ENCODE measurements around the gene TNPO3. TPM values are rescaled to one million over a fixed set of nuclear protein-coding genes. Genes with fewer than 3 reads are reported as not detected.

The TNPO3 gene
- total RNA-seq, 2 experiments from 2014 or later = 17.1 to 18.7 TPM

DNA sequence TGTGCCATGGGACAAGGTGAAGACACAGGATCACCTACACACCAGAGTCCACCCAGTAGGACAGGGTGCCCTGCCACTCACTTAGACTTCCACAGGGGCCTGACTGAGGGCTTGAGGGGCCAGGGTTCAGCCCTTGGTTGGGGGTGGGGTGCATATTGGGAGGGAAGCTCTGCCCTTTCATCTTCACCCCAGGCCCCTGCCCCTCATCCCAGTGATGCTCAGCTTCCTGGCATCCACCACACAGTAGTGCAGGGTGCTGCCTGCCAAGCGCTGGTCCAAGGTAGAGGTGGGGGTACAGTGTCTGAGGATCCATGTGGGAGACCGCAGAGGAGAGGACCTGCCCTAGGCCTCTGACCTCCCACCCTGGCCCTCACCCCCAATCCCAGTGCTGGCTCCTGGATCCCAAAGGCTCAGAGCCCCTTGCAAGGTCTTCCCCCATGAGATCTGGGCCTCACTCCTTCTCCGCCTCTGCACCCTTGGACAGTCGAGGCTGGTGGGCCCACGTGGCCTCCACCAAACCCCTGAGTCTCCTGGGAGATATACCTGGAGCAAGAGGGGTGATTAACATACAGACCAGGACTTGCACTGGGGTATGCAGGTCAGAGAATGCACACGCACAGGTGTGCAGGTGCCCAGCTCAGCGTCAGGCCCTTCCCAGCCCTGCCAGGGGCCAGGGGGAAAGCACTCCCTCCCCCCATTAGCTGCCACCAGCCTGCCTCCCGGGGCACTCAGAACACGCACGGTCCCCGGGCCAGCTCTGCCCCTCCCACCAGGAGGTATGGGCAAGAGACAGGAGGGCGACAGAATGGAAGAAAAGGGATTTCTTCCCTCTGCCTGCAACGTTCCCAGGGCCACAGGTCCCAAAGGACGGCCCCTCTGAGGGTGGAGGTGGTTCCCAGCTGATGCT lies 125.8 kb downstream of the TNPO3 start:
- ChIA-PET CTCF (no interaction called here), POLR2A (no interaction called here)
- DNase-seq (no peak), ATAC-seq (ENCODE audit: poor library complexity) (no peak)
- Histone ChIP-seq H3K27me3 (ENCODE audit: control insufficient read depth in 1 of 2, insufficient read depth in 2 of 2, low read length in 2 of 2) (peaks cover 0 to 3% of the 10 kb centered on the region in 2 experiments), H3K9me3 (ENCODE audit: control insufficient read depth in 1 of 2, insufficient read depth in 1 of 2, low read length in 2 of 2) (peaks cover 0 to 4% of the 10 kb centered on the region in 2 experiments), H3K4me3 (ENCODE audit: low read length) (no peak overlapping the region), H3K27ac (ENCODE audit: low read depth in 1 of 2, low read length in 2 of 2) (no peak overlapping the region), H3K36me3 (ENCODE audit: insufficient read depth, low read length) (no peaks in the 10 kb centered on the region), H3K4me1 (ENCODE audit: insufficient read depth, low read length) (peaks cover 22% of the 10 kb centered on the region)
- intact Hi-C loops (cut with DNase I, micrococcal nuclease) = no loop called here
- peaks cover 3% of the 10 kb centered on the region for H3K27me3 Mint-ChIP-seq
- TF ChIP-seq, protein P1, sequence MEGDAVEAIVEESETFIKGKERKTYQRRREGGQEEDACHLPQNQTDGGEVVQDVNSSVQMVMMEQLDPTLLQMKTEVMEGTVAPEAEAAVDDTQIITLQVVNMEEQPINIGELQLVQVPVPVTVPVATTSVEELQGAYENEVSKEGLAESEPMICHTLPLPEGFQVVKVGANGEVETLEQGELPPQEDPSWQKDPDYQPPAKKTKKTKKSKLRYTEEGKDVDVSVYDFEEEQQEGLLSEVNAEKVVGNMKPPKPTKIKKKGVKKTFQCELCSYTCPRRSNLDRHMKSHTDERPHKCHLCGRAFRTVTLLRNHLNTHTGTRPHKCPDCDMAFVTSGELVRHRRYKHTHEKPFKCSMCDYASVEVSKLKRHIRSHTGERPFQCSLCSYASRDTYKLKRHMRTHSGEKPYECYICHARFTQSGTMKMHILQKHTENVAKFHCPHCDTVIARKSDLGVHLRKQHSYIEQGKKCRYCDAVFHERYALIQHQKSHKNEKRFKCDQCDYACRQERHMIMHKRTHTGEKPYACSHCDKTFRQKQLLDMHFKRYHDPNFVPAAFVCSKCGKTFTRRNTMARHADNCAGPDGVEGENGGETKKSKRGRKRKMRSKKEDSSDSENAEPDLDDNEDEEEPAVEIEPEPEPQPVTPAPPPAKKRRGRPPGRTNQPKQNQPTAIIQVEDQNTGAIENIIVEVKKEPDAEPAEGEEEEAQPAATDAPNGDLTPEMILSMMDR (IDR thresholded peaks at IDR 0.05) = no peak
- H3K4me1 Mint-ChIP-seq (ENCODE audit: low read depth) = peaks cover 10% of the 10 kb centered on the region
- H3K36me3 Mint-ChIP-seq (ENCODE audit: low read depth) = no peaks in the 10 kb centered on the region
- no peak overlapping the region for H3K27ac Mint-ChIP-seq
- H3K4me3 Mint-ChIP-seq = no peak overlapping the region
- no peaks in the 10 kb centered on the region for H3K9me3 Mint-ChIP-seq

DNA sequence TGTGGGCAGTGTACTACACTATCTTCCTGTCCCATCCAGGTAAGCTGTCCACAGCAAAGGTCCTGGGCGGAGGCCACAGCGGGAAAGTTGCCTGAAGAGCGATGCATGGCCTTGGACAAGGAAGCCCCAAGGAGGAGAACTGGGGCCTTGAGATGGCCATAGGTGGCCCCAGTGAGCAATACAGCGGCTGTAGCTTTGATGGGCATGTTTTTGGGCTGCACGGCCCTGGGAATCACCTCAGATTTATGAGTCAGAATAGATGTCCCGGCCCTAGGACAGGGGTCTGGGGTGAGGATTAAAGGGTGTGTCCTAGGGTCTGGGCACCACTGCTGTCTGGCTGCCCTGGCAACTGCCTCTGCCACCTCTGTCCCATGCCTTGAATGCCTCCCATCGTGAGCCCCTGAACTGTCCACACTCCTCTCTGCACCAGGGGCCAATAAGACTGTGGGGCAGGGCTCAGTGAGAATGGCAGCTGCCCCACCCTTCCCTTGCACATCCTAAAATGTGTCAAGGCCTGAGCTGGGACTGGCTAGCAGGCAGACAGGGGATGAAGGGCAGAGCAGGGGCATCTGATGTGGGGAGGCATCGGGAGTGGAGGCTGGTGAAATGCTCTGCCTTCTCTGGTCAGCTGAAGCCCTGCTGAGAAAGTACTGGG lies 126.6 kb downstream of the TNPO3 start:
- H3K9me3 ChIP-seq (ENCODE audit: control insufficient read depth in 1 of 2, insufficient read depth in 1 of 2, low read length in 2 of 2) = peaks cover 0 to 4% of the 10 kb centered on the region in 2 experiments
- H3K36me3 ChIP-seq (ENCODE audit: insufficient read depth, low read length) = no peaks in the 10 kb centered on the region
- ATAC-seq (ENCODE audit: poor library complexity) = no peak
- POLR2A ChIA-PET = no interaction called here
- peaks cover 0 to 3% of the 10 kb centered on the region in 2 experiments for H3K27me3 ChIP-seq (ENCODE audit: control insufficient read depth in 1 of 2, insufficient read depth in 2 of 2, low read length in 2 of 2)
- H3K27ac ChIP-seq (ENCODE audit: low read depth in 1 of 2, low read length in 2 of 2) = no peak overlapping the region
- H3K4me3 ChIP-seq (ENCODE audit: low read length) = no peak overlapping the region
- intact Hi-C loops (cut with DNase I, micrococcal nuclease) = no loop called here
- CTCF ChIA-PET = no interaction called here
- no peak for DNase-seq
- Mint-ChIP-seq H3K4me1 (ENCODE audit: low read depth) (peaks cover 6% of the 10 kb centered on the region), H3K4me3 (no peak overlapping the region), H3K27me3 (peaks cover 4% of the 10 kb centered on the region), H3K9me3 (no peaks in the 10 kb centered on the region), H3K36me3 (ENCODE audit: low read depth) (no peaks in the 10 kb centered on the region), H3K27ac (no peak overlapping the region)
- H3K4me1 ChIP-seq (ENCODE audit: insufficient read depth, low read length) = peaks cover 14% of the 10 kb centered on the region
- TF ChIP-seq, protein P1 (IDR thresholded peaks at IDR 0.05) = no peak

DNA sequence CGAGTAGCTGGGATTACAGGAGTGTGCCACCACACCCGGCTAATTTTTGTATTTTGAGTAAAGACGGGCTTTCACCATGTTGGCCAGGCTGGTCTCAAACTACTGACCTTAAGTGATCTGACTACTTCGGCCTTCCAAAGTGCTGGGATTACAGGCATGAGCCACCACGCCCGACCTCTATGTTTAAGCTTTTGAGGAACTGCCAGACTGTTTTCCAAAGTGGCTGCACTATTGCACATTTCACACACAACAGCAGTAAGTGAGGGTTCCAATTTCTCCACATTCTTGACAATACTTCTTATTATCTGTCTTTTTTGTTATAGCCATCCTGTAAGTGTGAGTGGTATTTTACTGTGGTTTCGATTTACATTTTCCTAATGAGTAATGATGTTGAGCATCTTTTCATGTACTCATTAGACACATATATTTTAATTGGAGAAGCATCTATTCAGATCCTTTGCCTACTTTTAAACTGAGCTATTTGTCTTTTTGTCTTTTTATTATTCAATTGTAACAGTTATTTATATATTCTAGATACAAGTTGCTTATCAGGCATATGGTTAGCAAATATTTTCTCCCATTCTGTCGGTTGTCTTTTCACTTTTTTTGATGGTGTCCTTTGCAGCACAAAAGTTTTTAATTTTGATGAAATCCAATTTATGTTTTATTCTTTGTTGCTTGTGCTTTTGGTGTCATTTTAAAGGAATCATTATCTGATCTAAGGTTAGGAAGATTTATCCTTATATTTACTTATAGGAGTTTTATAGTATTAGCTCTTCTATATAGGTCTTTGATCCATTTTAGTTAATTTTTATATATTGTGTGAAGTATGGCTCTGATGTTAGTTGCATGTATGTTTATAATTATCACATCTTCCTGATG lies 130.0 kb downstream of the TNPO3 start:
- TF ChIP-seq, protein P1 (IDR thresholded peaks at IDR 0.05) = no peak
- Mint-ChIP-seq H3K9me3 (no peaks in the 10 kb centered on the region), H3K27ac (no peak overlapping the region), H3K27me3 (peaks cover 8% of the 10 kb centered on the region), H3K4me3 (no peak overlapping the region), H3K4me1 (ENCODE audit: low read depth) (no peaks in the 10 kb centered on the region), H3K36me3 (ENCODE audit: low read depth) (no peaks in the 10 kb centered on the region)
- POLR2A ChIA-PET = no interaction called here
- H3K9me3 ChIP-seq (ENCODE audit: control insufficient read depth in 1 of 2, insufficient read depth in 1 of 2, low read length in 2 of 2) = peaks cover 0 to 4% of the 10 kb centered on the region in 2 experiments
- ATAC-seq (ENCODE audit: poor library complexity) = no peak
- no peak overlapping the region for H3K4me3 ChIP-seq (ENCODE audit: low read length)
- CTCF ChIA-PET = no interaction called here
- H3K36me3 ChIP-seq (ENCODE audit: insufficient read depth, low read length) = no peaks in the 10 kb centered on the region
- H3K4me1 ChIP-seq (ENCODE audit: insufficient read depth, low read length) = no peaks in the 10 kb centered on the region
- no peak overlapping the region for H3K27ac ChIP-seq (ENCODE audit: low read depth in 1 of 2, low read length in 2 of 2)
- DNase-seq = no peak
- intact Hi-C loops (cut with DNase I, micrococcal nuclease) = no loop called here
- H3K27me3 ChIP-seq (ENCODE audit: control insufficient read depth in 1 of 2, insufficient read depth in 2 of 2, low read length in 2 of 2) = peaks cover 0 to 6% of the 10 kb centered on the region in 2 experiments

Data from CD4-positive, alpha-beta T cell (primary cell).